ENCODE results near the gene SETD5. TPM values are rescaled to one million over a fixed set of nuclear protein-coding genes. Genes with fewer than 3 reads are reported as not detected.

Gene SETD5
- total RNA-seq, 1 donor from 2014 or later: 146 TPM

GRCh38 chr3:9498781-9499180 is 101.4 kb downstream of the SETD5 start:
- DNase-seq (ENCODE audit: low spot score): no peak
- Mint-ChIP-seq H3K4me1 (ENCODE audit: low read depth) (peaks cover 2% of the 10 kb centered on the region), H3K36me3 (ENCODE audit: low read depth) (no peaks in the 10 kb centered on the region), H3K27me3 (ENCODE audit: low read depth) (peaks cover 17% of the 10 kb centered on the region), H3K27ac (no peak overlapping the region), H3K4me3 (ENCODE audit: low read depth) (no peak overlapping the region), H3K9me3 (no peaks in the 10 kb centered on the region)
- intact Hi-C loops (cut with micrococcal nuclease): no loop called here

GRCh38 chr3:9499455-9500107 is 102.2 kb downstream of the SETD5 start:
- Mint-ChIP-seq H3K9me3 (no peaks in the 10 kb centered on the region), H3K27me3 (ENCODE audit: low read depth) (peaks cover 17% of the 10 kb centered on the region), H3K4me1 (ENCODE audit: low read depth) (peaks cover 2% of the 10 kb centered on the region), H3K36me3 (ENCODE audit: low read depth) (no peaks in the 10 kb centered on the region), H3K27ac (no peak overlapping the region), H3K4me3 (ENCODE audit: low read depth) (no peak overlapping the region)
- DNase-seq (ENCODE audit: low spot score): no peak
- intact Hi-C loops (cut with micrococcal nuclease): loop anchor here (5.0 kb wide), 2 partner anchors 148 to 228 kb away; partner anchors contain the start of gene MTMR14

DNA sequence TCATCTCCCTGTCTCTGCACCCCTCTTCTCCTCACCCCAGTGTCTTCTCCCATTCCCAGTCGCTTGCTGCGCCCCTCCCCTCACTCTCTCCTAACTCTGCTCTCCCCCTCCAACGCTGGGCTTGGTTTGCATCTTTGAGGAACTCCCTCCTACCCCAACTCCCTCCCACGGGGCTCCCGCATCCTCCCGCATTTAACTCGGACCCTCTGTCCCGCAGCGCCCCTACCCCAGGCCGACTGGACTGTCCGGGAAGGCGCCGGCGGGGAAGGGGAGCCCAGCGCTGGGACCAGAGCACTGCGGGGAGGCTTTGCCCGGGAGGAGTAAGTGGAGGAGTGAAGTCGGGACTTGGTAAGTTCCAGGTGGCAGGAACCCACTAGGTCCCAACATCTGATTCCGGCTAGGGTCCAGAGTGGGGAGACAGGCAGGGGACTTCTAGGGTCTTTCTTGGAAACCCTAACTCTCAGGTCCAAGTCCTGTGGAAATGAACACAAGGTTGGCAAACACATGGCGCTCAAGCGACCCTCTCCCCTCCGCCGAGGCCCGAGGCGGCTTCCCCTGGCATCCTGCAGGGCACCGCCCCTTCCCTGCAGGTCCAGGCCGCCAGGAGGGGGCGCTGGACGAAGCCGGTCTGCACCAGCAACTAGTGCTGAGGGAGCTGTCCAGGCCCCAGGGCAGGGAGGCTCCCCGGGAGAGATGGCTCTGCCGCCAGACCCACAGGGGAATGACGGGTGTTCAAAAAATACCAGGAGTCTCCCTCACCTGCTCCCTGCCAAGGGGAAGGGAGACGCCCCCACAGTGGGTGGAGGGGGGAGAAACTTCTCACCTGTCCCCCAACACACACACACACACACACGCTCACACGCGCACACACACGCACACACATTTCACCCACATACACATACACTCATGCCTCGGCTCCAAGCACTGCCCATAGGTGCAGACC is 103.0 kb downstream of the SETD5 start:
- Mint-ChIP-seq H3K9me3 (no peaks in the 10 kb centered on the region), H3K4me3 (ENCODE audit: low read depth) (no peak overlapping the region), H3K27me3 (ENCODE audit: low read depth) (peaks cover 17% of the 10 kb centered on the region), H3K27ac (no peak overlapping the region), H3K36me3 (ENCODE audit: low read depth) (no peaks in the 10 kb centered on the region), H3K4me1 (ENCODE audit: low read depth) (peaks cover 2% of the 10 kb centered on the region)
- intact Hi-C loops (cut with micrococcal nuclease): loop anchor here (5.0 kb wide), 2 partner anchors 147 to 227 kb away; partner anchors contain the start of gene MTMR14
- DNase-seq (ENCODE audit: low spot score): peak; percentile 62

DNA sequence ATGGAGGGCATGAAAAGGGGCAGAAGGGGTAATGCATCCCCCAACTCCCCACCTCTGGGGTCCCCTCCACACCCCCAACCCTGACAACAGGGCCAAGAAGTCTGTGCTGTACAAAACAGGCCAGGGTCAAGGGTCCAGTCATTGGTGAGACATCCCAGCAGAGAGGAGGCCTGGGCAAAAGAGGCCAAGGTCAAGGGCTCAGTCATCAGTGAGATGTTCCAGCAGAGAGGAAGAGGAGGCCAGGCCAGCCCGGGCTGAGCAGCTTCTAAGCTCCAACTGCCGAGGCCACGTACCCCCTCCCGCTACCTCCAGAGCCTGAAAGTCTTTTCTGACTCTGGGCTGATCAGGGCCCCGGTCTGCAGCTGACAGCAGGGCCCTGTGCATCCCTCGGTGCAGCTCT is 103.8 kb downstream of the SETD5 start:
- Mint-ChIP-seq H3K27me3 (ENCODE audit: low read depth) (peaks cover 17% of the 10 kb centered on the region), H3K27ac (no peak overlapping the region), H3K36me3 (ENCODE audit: low read depth) (no peaks in the 10 kb centered on the region), H3K4me3 (ENCODE audit: low read depth) (no peak overlapping the region), H3K9me3 (no peaks in the 10 kb centered on the region), H3K4me1 (ENCODE audit: low read depth) (peaks cover 2% of the 10 kb centered on the region)
- intact Hi-C loops (cut with micrococcal nuclease): loop anchor here (5.0 kb wide), 2 partner anchors 146 to 226 kb away; partner anchors contain the start of gene MTMR14
- DNase-seq (ENCODE audit: low spot score): no peak

- H3K27me3 Mint-ChIP-seq (ENCODE audit: low read depth): peaks cover 22% of the 10 kb centered on the region
- no peaks in the 10 kb centered on the region for H3K9me3 Mint-ChIP-seq
Observed at GRCh38 chr3:9503283-9503682, 105.9 kb downstream of the SETD5 start.

DNA sequence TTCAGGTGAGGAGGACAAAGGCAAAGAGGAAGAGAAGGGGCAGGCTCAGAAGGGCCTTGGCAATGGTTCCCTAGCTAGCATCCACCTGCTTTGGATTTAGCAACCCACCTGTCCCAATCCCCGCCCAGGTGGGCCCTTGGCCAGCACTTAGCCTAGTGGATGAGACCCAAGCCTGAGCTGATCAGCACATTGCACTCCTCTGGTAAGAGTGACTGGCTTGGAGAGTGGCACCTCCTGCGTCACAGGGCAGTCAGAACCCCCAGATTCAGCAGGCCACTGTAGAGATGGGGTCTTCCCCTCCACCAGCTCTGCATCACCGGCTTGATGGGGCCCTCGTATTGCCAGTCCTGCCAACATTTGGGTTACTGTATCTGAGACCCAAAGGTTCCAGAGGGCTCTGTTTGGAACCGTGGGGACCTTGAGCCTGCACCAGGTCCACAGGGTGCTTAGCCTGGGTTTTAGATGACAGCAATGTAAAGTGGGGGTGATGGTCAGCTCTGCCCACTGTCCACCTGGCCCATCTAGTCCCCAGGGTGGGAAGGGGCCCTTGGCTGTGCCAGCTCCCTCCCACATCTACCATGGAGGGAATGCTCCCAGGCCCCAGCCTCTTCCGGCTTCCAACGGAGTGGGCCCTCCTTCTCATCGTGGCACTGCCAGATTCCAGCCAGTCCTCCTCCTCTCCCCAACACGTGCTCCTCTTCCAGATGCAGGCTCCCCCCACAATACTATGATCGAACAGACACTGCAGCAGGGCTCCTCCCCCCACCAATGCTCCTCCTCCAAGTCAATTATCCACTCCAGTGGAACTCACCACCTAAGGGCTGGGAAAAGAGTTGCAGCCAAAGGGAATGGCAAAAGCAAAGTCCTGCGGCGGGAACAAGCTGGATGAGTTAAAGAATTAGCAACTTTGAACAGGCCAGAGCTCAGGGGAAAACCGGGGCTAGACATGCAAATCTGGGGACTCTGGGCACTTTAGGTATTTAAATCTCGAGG is 110.5 kb downstream of the SETD5 start:
- H3K36me3 Mint-ChIP-seq (ENCODE audit: low read depth): no peaks in the 10 kb centered on the region
- H3K4me3 Mint-ChIP-seq (ENCODE audit: low read depth): no peak overlapping the region
- no peaks in the 10 kb centered on the region for H3K9me3 Mint-ChIP-seq
- intact Hi-C loops (cut with micrococcal nuclease): no loop called here
- DNase-seq (ENCODE audit: low spot score): no peak
- H3K27me3 Mint-ChIP-seq (ENCODE audit: low read depth): peaks cover 15% of the 10 kb centered on the region
- H3K4me1 Mint-ChIP-seq (ENCODE audit: low read depth): no peaks in the 10 kb centered on the region
- H3K27ac Mint-ChIP-seq: no peak overlapping the region

More at GRCh38 chr3:9503283-9503682, 105.9 kb downstream of the SETD5 start:
- H3K4me3 Mint-ChIP-seq (ENCODE audit: low read depth): no peak overlapping the region
- no peak overlapping the region for H3K27ac Mint-ChIP-seq
- peak; percentile 60 for DNase-seq (ENCODE audit: low spot score)
- H3K4me1 Mint-ChIP-seq (ENCODE audit: low read depth): peaks cover 2% of the 10 kb centered on the region
- intact Hi-C loops (cut with micrococcal nuclease): loop anchor here (2.0 to 5.0 kb wide), 3 partner anchors 144 to 224 kb away; partner anchors contain the start of gene MTMR14
- H3K36me3 Mint-ChIP-seq (ENCODE audit: low read depth): no peaks in the 10 kb centered on the region

DNA sequence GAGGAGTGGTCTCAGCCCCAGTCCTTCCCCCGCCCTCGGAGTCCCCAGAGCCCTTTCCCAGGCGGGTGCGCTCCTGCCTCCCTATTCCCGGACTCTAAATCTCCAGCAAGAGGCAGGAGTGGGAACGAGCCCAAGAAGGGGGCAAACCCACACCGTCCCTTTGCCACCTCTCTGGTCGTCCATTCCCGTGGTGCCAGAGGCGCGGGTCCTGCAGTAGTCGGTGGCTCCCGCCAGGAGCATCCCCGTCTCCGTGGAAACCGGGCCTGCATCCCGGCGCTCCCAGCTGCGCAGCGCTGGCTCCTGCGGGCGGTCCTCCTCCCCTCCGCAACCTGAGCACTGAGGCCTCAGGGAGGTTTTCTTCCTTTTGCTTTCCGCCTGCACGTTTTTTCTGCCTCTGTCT is 111.4 kb downstream of the SETD5 start:
- peaks cover 15% of the 10 kb centered on the region for H3K27me3 Mint-ChIP-seq (ENCODE audit: low read depth)
- intact Hi-C loops (cut with micrococcal nuclease): no loop called here
- no peaks in the 10 kb centered on the region for H3K36me3 Mint-ChIP-seq (ENCODE audit: low read depth)
- no peak overlapping the region for H3K27ac Mint-ChIP-seq
- no peak overlapping the region for H3K4me3 Mint-ChIP-seq (ENCODE audit: low read depth)
- no peak for DNase-seq (ENCODE audit: low spot score)
- H3K4me1 Mint-ChIP-seq (ENCODE audit: low read depth): no peaks in the 10 kb centered on the region
- no peaks in the 10 kb centered on the region for H3K9me3 Mint-ChIP-seq

DNA sequence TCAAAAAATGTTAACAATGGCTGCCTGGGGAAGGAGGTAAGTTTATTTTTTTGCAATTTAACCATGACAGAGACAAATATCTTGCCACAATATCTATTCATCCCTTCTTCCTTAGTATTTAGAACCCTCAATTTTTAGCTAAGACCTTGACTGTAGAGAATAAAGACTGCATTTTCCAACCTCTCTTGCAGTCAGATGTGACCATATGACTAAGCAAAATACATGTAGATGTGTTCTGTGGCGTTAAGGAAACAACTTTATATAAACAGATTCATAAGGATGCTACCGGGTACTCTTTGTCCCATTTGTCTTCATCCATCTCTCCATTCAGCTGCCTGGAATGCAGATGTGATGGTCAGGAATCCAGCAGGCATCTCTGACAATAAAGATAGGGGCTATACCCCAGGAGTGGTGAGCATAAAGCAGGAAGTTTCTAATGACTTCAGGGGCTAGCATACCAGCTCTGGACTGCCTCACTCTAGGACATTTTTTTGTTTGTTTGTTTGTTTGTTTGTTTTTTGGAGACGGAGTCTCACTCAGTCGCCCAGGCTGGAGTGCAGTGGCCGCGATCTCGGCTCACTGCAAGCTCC is 115.1 kb downstream of the SETD5 start:
- H3K27ac Mint-ChIP-seq: no peak overlapping the region
- intact Hi-C loops (cut with micrococcal nuclease): no loop called here
- H3K36me3 Mint-ChIP-seq (ENCODE audit: low read depth): no peaks in the 10 kb centered on the region

DNA sequence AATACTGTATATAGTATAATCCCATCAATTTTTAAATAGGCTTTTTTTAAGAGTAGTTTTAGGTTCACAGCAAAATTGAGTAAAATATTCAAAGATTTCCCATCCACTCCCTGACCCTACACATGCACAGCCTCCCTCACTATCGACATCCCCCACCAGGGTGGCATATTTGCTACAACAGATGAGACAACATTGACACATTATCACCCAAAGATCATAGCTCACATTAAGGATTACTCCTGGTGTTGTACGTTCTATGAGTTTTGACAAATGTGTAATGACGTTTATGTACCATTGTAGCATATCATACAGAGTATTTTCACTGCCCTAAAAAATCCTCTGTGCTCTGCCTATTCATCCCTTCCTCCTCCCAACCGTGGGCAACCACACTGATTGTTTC is 116.9 kb downstream of the SETD5 start:
- Mint-ChIP-seq H3K4me3 (ENCODE audit: low read depth) (no peak overlapping the region), H3K27ac (no peak overlapping the region), H3K27me3 (ENCODE audit: low read depth) (peaks cover 3% of the 10 kb centered on the region), H3K9me3 (no peaks in the 10 kb centered on the region), H3K36me3 (ENCODE audit: low read depth) (no peaks in the 10 kb centered on the region), H3K4me1 (ENCODE audit: low read depth) (no peaks in the 10 kb centered on the region)
- intact Hi-C loops (cut with micrococcal nuclease): no loop called here
- DNase-seq (ENCODE audit: low spot score): no peak

More for the DNA sequence above, 115.1 kb downstream of the SETD5 start:
- H3K27me3 Mint-ChIP-seq (ENCODE audit: low read depth): peaks cover 15% of the 10 kb centered on the region
- no peak for DNase-seq (ENCODE audit: low spot score)
- no peaks in the 10 kb centered on the region for H3K9me3 Mint-ChIP-seq
- no peaks in the 10 kb centered on the region for H3K4me1 Mint-ChIP-seq (ENCODE audit: low read depth)
- no peak overlapping the region for H3K4me3 Mint-ChIP-seq (ENCODE audit: low read depth)

- DNase-seq (ENCODE audit: low spot score): no peak
- Mint-ChIP-seq H3K4me1 (ENCODE audit: low read depth) (no peaks in the 10 kb centered on the region), H3K27ac (no peak overlapping the region), H3K9me3 (no peaks in the 10 kb centered on the region), H3K4me3 (ENCODE audit: low read depth) (no peak overlapping the region), H3K27me3 (ENCODE audit: low read depth) (peaks cover 4% of the 10 kb centered on the region), H3K36me3 (ENCODE audit: low read depth) (no peaks in the 10 kb centered on the region)
- intact Hi-C loops (cut with micrococcal nuclease): no loop called here
Observed at GRCh38 chr3:9514956-9515355, 117.5 kb downstream of the SETD5 start.

DNA sequence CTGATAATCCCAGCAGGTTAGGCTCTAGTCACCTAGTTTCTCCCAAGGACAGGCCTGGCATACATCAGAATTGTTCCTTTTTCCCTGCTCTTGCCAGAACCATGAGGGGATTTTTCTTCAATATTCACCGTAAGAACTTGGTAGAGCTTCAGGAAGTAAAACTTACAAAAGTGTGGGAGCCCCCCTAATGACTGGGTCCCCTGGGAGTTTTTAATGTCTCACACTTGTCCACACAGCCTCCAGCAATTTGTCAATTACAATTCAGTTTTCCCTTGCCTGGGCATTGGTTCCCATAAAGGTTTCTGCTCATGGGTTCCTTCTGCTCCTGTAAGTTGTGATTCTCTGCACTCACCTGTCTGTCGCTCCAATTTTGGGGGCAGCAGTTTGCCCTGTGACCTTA is 127.7 kb downstream of the SETD5 start:
- Mint-ChIP-seq H3K9me3 (no peaks in the 10 kb centered on the region), H3K4me1 (ENCODE audit: low read depth) (no peaks in the 10 kb centered on the region), H3K36me3 (ENCODE audit: low read depth) (no peaks in the 10 kb centered on the region), H3K27ac (no peak overlapping the region), H3K27me3 (ENCODE audit: low read depth) (peaks cover 20% of the 10 kb centered on the region), H3K4me3 (ENCODE audit: low read depth) (no peak overlapping the region)
- intact Hi-C loops (cut with micrococcal nuclease): no loop called here
- DNase-seq (ENCODE audit: low spot score): no peak
